HG03097 (cell line): ENCODE measurements around the gene ACOT7.
"Not testable (repeated sequence)": the region's sequence is repeated elsewhere in the genome, so short reads cannot be mapped to it uniquely, and the experiment has no call there.

ENCODE experiments used
- ATAC-seq: cut with Tn5 transposase; IDR thresholded peaks from one replicate; pipeline ENCODE4 v1.9.1; 2021; ENCODE audit not compliant: unreplicated experiment, low FRiP score

Gene ACOT7

DNA sequence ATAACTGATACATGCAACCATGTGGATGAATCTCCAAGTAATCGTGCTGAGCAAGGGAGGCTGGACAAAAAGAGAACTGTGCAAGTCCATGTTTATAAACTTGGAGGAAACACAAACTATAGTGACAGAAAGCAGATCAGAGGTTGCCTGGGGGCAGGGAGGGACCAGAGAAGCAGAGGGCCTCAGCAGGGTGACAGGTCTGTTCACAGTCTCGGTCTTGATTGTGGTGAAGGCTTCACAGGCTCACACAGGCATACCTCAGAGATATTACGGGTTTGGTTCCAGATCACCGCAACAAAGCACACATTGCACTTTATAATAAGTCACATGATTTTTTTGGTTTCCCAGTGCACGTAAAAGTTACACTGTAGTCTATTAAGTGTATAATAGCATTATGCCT is 28.5 kb downstream of the ACOT7 start:
- no peak for ATAC-seq

GRCh38 chr1:6363085-6363884 is 30.3 kb downstream of the ACOT7 start:
- ATAC-seq = not testable (repeated sequence)

- ATAC-seq = no peak
Observed at GRCh38 chr1:6361124-6361775, 32.3 kb downstream of the ACOT7 start.

GRCh38 chr1:6360517-6361070 is 33.0 kb downstream of the ACOT7 start:
- ATAC-seq = no peak

GRCh38 chr1:6360117-6360496 is 33.5 kb downstream of the ACOT7 start:
- ATAC-seq = peak; percentile 19

- peak; percentile 70 for ATAC-seq
Observed at GRCh38 chr1:6359216-6360116, 34.1 kb downstream of the ACOT7 start.

GRCh38 chr1:6358757-6359201 is 34.8 kb downstream of the ACOT7 start:
- no peak for ATAC-seq

- ATAC-seq = no peak
Observed at GRCh38 chr1:6358144-6358624, 35.4 kb downstream of the ACOT7 start.

DNA sequence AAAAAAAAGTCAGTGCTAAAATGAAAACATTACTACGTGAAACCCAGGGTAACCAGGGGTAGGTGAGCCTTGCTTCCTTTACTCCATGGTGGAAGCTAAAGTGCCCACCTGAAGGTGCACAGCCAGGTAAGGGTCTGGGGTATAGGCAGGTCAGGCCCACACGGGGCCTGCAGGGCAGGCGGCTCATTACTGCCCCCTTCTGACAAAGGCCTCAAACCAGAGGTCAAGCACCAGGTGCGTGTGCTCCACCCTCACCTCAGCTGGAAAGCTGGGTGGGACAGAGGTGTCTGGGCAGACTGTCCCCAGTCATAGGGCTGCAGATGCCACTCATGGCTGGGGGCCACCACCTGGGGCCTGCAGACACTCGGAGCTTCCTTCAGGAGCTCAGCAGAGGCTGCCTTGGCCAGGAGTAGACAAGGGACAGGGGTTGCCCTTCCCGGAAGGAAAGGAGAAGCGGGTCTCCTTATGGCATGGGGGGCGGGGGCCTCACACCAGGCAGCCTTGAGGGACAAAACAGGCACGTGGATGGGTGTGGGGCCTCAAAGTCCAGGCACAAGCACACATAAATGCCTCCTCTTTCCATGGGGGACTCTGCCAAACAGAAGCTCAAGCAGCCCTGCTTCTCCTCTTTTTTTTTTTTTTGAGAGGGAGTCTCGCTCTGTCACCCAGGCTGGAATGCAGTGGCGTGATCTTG is 36.2 kb downstream of the ACOT7 start:
- no peak for ATAC-seq

- ATAC-seq = no peak
Observed at GRCh38 chr1:6355621-6356020, 37.9 kb downstream of the ACOT7 start.

GRCh38 chr1:6354659-6355317 is 38.8 kb downstream of the ACOT7 start:
- ATAC-seq = no peak

DNA sequence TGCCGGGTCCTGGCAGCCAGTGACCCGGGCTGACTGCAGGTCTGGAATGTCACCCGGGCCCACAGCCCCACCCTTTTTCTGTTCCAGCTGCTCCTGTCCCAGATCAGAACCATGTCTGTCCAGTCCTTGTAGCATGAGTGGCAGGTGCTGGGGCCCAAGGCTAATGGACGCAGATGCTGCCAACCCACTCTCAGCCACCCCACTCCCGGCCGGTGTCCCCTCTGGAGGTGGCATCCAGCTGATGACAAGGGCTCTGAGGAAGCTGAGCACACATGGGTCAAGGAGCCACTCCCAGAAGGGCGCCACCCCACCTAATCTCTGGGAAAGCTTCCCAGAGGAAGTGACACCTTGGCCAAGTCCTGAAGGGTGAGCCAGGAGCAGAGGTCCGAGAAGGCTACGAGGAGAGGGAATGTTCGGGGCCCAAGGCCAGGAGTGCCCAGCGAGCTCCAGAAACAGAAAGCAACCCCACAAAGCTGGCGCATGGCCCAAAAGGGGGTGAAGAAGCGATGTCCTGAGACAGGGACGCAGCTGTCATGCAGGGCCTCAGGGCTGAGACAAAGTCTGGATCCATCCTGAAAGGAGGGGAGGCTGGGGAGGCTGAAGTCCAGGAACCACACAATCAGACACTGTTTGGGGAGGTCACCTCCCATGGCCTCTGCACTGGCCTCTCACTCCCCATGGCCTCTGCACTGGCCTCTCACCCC is 39.5 kb downstream of the ACOT7 start:
- ATAC-seq = no peak

DNA sequence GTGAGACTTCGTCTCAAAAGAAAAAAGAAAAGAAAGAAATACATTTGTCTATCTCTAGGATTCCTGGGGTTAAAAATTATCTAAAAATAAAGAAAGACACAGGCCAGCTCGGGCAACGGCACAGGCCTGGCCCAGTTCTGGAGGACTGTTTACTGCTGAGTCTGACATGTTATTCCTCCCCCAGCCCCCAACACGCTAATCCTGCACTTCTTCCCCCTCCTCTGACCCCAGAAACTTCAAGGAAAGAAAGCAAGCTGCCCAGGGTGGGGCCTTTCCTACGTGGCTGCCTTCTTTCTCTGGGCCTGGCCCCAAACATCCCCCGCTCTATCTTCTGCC is 40.0 kb downstream of the ACOT7 start:
- ATAC-seq = no peak

- no peak for ATAC-seq
Observed at GRCh38 chr1:6352138-6352563, 41.4 kb downstream of the ACOT7 start.

- no peak for ATAC-seq
Observed at GRCh38 chr1:6351480-6352137, 42.0 kb downstream of the ACOT7 start.

GRCh38 chr1:6350416-6351088 is 43.0 kb downstream of the ACOT7 start:
- ATAC-seq = no peak

- no peak for ATAC-seq
Observed at GRCh38 chr1:6349254-6349943, 44.2 kb downstream of the ACOT7 start.
